ENCODE results near the gene HERC2. TPM values are rescaled to one million over a fixed set of nuclear protein-coding genes. Genes with fewer than 3 reads are reported as not detected.

The HERC2 gene
- total and polyA plus RNA-seq, 9 of the 15 experiments (the other 6 are each of a cell fraction or from before 2014, with no cell fraction given): 10.6 to 84.0 (median 42.6) TPM

DNA sequence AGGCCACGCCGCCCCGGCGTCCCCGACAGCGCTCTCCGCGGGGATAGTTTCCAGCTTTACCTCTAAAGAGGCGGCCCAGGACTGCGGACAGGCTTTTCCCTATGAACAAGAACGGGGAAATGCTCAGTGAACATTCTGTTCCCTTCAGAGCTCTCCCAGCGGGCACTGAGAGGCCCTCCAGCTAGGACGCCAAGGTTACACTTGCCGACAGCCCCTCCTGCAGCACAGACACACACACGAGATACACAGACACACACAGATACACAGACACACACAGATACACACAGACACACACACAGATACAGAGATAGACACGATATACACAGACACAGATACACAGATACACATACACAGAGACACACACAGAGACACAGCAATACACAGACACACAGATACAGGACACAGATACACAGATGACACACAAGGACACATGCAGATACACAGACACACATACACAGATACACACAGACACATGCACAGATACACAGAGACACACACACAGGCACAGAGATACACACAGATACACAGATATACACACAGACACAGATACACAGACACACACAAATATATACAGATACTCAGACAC lies 222.3 kb downstream of the HERC2 start (continued):
- TF ChIP-seq MYNN (IDR thresholded peaks at IDR 0.05) (no peak), MYNN (CRISPR knock-in tag; IDR thresholded peaks at IDR 0.05) (no peak), SMARCA4 (IDR thresholded peaks at IDR 0.05) (peak; percentile 43; the same call in 1 of the 2 replicates), NCOA4 (IDR thresholded peaks at IDR 0.05; ENCODE audit: partially characterized antibody) (no peak), ELF4 (CRISPR knock-in tag; IDR thresholded peaks at IDR 0.05) (0 out of 2 replicates have a peak, but pooled peaks have one; percentile 13), ZNF75A (CRISPR knock-in tag; IDR thresholded peaks at IDR 0.05) (no peak), ZEB2 (IDR thresholded peaks at IDR 0.05) (no peak), PHF21A (IDR thresholded peaks at IDR 0.05; ENCODE audit: borderline replicate concordance, low read depth) (no peak), GATAD2B (IDR thresholded peaks at IDR 0.05; ENCODE audit: borderline replicate concordance) (no peak), ETV5 (CRISPR knock-in tag; IDR thresholded peaks at IDR 0.05; ENCODE audit: low read depth) (no peak), MCM7 (IDR thresholded peaks at IDR 0.05) (peak in 1 of 2 experiments; percentile 67; a peak in 1 of 4 replicates), ZNF766 (CRISPR knock-in tag; conservative IDR thresholded peaks at IDR 0.05) (no peak), FOXJ3 (CRISPR knock-in tag; IDR thresholded peaks at IDR 0.05) (no peak), MEF2A (IDR thresholded peaks at IDR 0.05; ENCODE audit: control insufficient read depth, low read depth, low read length) (no peak), ZNF140 (CRISPR knock-in tag; IDR thresholded peaks at IDR 0.05) (no peak), HLTF (IDR thresholded peaks at IDR 0.05) (peak; percentile 65), HDAC1 (IDR thresholded peaks at IDR 0.05) (peak in 1 of 2 experiments; percentile 53; a peak in 1 of 4 replicates), ASH1L (IDR thresholded peaks at IDR 0.05; ENCODE audit: borderline replicate concordance, low read depth, partially characterized antibody) (peak; percentile 17), NR3C1 (CRISPR knock-in tag; IDR thresholded peaks at IDR 0.05) (no peak), KAT8 (IDR thresholded peaks at IDR 0.05; ENCODE audit: low read depth) (no peak), TRIM28 (IDR thresholded peaks at IDR 0.05) (no peak), NR2C1 (IDR thresholded peaks at IDR 0.05) (0 out of 2 replicates have a peak, but pooled peaks have one; percentile 16), NR2C1 (tag; IDR thresholded peaks at IDR 0.05) (no peak), ZNF764 (CRISPR knock-in tag; IDR thresholded peaks at IDR 0.05; ENCODE audit: low read depth) (no peak)
- TF ChIP-seq, protein P1, sequence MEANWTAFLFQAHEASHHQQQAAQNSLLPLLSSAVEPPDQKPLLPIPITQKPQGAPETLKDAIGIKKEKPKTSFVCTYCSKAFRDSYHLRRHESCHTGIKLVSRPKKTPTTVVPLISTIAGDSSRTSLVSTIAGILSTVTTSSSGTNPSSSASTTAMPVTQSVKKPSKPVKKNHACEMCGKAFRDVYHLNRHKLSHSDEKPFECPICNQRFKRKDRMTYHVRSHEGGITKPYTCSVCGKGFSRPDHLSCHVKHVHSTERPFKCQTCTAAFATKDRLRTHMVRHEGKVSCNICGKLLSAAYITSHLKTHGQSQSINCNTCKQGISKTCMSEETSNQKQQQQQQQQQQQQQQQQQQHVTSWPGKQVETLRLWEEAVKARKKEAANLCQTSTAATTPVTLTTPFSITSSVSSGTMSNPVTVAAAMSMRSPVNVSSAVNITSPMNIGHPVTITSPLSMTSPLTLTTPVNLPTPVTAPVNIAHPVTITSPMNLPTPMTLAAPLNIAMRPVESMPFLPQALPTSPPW (CRISPR knock-in tag; IDR thresholded peaks at IDR 0.05): no peak
- TF ChIP-seq, protein P2, sequence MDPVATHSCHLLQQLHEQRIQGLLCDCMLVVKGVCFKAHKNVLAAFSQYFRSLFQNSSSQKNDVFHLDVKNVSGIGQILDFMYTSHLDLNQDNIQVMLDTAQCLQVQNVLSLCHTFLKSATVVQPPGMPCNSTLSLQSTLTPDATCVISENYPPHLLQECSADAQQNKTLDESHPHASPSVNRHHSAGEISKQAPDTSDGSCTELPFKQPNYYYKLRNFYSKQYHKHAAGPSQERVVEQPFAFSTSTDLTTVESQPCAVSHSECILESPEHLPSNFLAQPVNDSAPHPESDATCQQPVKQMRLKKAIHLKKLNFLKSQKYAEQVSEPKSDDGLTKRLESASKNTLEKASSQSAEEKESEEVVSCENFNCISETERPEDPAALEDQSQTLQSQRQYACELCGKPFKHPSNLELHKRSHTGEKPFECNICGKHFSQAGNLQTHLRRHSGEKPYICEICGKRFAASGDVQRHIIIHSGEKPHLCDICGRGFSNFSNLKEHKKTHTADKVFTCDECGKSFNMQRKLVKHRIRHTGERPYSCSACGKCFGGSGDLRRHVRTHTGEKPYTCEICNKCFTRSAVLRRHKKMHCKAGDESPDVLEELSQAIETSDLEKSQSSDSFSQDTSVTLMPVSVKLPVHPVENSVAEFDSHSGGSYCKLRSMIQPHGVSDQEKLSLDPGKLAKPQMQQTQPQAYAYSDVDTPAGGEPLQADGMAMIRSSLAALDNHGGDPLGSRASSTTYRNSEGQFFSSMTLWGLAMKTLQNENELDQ (CRISPR knock-in tag; IDR thresholded peaks at IDR 0.05; ENCODE audit: borderline replicate concordance): no peak
- TF ChIP-seq, protein P3, sequence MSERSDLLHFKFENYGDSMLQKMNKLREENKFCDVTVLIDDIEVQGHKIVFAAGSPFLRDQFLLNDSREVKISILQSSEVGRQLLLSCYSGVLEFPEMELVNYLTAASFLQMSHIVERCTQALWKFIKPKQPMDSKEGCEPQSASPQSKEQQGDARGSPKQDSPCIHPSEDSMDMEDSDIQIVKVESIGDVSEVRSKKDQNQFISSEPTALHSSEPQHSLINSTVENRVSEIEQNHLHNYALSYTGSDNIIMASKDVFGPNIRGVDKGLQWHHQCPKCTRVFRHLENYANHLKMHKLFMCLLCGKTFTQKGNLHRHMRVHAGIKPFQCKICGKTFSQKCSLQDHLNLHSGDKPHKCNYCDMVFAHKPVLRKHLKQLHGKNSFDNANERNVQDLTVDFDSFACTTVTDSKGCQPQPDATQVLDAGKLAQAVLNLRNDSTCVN (CRISPR knock-in tag; IDR thresholded peaks at IDR 0.05): peak; percentile 64; the same call in 1 of the 2 replicates
